ENCODE results near the gene PI4K2A.

Gene PI4K2A

DNA sequence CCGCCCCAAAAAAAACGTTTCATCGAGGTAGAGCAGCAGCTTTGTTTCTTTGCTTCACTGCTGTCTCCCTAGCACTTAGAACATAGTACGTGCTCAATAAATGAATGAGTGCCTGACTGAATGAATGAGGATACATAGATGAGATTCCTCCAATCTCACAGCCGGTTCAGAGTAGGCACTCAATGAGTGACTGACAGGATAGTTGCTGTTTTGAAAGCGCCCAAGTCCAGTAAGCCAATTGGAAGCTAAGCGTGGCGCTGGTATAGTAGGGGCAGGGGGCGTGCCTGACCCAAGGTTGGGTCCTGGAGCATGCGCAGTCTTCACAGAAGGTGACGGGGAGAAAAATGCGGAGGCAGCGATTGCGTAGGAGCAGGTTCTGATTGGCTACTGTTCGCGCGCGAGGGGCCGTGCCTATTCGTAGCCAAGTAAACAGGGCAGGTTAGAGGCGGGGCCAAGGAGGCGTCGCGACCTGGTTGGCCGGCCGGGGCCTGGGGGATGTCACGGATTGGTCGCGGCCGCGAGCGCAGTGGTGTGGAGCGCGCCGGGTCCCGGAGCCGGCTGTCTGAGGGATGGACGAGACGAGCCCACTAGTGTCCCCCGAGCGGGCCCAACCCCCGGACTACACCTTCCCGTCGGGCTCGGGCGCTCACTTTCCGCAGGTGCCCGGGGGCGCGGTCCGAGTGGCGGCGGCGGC is at the start of gene PI4K2A:
Gene PI4K2A (plus strand): TSS at position 498 of the 694 bp plus-strand sequence. CDS start 72 bp downstream, at position 570.
- peak; percentile 97 for DNase-seq (ENCODE audit: low read depth)

DNA sequence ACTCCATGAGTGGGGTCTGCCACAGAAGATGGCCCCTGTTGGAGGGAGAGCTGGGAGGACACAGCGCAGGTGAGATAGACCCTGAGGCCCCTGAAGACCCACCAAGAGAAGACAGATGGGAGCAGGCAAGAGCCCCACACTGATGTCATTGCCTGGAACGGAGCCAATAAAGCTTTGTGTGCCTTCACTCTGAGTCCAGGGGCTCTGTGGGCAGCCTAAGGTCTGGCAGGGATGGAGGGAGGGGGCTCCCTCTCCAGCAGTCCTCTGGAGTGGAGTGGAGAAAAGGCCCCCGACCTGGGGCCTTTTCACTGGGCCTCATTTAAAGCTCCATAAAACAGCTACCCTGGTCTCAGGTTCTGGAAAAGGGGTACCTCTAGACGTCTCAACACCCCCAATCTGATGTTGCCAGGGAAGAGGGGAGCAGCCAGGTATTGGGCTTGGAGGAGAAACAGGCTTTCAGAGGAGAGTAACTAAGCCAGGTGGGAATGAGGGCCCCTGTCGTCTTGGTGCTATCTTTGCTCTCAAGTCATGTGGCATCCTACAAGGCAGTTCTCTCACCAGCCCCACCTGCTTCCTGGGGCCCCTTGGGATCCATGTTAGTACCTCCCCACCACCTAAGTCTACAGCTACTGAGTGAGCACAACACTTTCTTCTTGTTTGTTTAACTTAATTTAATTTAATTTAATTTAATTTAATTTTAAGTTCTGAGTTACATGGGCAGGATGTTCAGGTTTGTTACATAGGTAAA is 49.5 kb upstream of the PI4K2A start:
- no peak for DNase-seq (ENCODE audit: low read depth)

DNA sequence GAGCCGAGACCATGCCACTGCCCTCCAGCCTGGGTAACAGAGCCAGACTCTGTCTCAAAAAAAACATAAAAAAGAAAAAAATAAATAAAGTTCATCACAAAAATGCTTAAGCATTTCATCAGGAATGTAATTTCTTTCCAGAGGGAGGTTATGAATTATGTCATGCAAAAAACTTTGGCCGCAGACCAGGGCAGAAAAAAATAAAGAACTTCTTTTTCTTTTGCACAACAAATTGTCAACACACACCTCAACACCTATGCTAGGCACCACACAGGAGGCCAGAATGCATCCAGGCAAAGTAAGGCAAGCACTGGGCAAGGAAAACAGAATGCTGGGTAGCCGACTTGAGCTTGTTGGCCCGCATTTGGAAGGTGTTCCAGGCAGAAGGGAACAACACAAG is 47.0 kb upstream of the PI4K2A start:
- no peak for DNase-seq (ENCODE audit: low read depth)

DNA sequence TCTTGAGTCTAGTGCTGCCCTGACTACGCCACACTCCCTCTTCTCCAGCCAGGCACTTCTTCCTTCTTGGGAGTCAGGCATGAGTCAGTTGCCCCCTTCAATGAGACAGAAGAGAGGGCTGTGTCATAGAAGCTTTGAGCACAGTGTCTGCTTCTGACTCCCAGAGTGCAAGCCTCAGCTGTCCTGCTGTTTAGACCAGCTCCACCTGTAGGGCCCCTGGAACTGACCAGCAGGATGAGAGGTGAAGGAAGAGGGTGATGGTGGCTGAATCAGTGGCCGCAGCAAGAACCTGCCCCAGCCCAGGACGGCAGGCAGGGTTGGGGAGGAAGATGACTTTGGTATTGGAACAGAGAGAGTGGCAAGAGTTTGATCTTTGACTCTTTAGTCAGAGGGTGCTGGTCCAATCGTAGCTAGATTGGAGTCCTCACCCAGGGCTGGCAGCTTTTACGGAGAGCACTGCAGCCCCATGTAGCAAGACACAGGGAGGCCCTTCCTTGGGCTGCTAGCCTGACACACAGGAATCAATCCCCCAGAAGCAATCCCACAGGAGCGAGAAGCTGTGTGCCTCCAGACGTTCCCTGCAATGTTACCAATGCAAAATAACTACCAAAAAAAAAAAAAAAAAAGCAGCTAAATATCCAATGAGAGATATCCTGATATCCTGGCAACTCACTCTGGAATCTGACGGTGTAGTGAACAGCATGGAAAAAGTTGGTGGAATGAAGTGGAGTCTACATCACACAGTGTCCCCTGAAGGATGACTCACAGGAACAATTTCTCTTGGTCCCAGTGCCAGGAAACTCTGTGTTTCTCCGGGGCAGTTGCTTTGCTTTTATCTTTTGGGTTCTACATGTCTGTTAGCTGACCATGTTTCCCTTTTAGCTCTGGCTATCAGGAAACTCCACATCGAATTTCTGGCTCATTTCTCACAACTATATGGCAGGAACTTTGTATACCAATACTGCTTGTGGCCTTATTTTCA is 44.1 kb upstream of the PI4K2A start:
- DNase-seq (ENCODE audit: low read depth), result no peak

DNA sequence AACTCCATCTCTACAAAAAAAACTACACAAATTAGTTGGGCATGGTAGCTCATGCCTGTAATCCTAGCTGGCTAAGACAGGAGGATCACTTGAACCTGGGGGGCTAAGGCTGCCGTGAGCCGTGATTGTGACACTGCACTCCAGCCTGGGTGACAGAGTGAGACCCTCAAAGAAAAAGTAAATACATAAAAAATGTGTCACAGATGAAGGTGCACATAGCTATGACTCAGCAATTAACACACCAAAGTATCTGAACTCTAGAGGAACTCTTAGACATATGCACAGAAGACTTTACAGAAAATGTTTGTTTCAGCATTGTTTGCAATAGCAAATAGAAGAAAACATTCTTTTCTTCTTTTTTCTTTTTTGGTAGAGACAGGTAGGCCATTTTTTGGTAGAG is 42.7 kb upstream of the PI4K2A start:
- DNase-seq (ENCODE audit: low read depth), result no peak

DNA sequence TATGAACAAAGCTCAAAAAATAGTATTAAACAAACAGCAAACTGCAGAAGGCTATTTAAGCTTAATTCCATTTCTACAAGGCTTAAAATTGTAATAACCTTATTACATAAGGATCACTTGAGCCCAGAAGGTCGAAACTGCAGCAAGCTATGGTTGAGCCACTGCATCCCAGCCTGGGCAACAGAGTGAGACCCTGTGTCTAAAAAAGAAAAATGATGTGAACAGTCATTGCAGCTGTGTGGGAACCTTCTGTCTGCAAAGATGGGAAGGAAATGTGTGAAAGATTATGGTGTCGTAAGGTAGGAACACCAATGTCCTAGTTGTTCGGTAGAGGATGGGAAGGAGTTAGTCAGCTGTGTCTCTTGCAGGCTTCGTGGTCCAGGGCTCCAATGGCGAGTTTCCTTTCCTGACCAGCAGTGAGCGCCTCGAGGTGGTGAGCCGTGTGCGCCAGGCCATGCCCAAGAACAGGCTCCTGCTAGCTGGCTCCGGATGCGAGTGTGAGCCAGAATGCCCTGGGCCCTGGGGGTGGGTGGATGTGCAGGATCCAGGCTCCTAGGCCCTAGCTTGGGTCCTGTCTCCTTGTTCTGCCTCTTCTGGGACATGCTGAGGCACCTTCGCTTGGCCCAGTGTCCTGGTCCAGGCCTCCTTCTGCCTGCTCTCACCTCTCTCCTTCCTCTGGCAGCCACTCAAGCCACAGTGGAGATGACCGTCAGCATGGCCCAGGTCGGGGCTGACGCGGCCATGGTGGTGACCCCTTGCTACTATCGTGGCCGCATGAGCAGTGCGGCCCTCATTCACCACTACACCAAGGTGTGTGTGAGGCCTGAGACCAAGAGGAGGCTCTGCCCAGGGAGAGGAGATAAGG is 41.8 kb upstream of the PI4K2A start:
- DNase-seq (ENCODE audit: low read depth), result no peak

DNA sequence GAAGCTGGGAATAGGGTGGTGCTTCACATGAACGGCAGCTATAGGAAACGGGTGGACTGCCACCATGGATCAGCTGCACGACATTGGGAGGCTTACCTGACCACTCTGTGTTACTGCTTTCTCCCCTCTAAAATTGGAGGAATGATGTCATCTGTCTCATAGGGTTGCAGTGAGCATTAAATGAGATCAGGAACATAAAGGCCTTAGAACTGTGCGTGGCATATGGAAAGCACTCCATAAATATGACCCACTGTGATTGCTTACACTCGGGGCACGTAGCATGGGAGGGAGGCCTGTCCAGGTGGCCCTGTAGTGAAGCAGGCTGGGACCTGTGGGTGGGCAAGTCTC is 41.2 kb upstream of the PI4K2A start:
- DNase-seq (ENCODE audit: low read depth), result no peak

DNA sequence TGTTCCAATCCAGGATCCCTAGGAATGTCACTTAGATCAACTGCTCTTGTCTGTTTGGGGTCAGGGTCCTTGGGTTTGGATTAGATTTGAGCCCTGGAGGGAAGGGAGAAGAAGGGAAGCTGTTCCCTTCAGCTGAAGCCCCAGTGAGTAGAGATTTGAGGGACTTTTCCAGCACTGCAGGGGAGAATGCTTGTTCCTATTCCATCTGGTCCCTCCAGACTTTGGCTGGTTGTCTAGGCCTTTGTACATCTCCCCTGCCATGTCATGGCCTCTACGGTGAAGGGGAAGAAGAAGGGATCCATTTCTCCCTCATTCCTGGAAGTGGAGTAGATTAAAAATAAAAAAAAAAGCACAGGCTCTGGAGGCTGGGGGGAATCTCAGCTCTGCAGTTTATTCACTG is 39.9 kb upstream of the PI4K2A start:
- no peak for DNase-seq (ENCODE audit: low read depth)

DNA sequence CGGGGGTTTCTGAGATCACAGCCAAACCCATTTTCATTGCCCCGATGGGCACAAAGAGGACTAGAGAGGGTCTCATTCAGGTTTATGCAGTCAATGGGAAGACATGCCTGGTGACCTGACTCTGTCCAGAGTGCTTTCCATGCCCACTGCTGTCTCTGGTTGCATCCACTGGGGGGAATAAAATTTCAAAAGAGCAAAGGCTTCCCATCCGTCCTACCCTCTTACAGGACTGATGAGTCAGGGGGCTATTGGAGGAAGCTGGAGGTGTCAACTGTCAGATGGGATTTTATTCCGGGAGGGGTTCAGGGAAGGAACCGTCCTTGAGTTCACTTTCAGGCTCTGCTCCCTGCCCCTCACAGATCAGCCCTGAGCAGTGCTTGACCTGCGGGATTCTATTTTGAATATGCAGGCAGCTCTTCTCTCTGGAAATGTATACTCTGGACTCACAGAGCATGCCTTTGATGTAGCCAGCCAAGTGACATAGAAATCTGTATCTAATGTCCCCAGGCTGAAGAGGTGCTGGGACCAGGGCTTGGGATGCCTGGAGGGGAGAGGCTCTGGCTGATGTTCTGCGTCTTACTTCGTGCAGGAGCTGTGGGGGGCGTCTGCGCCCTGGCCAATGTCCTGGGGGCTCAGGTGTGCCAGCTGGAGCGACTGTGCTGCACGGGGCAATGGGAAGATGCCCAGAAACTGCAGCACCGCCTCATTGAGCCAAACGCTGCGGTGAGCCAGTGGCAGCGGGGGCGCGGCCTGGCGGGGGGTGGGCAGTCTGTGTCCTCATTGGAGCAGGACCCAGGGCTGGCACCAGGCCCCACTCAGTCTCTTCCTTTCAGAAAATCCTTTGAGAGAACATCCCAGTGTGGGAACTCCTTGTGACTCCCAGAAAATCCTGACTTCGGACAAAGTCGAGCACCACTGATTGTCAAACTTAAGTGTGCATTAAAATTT is 38.9 kb upstream of the PI4K2A start:
- no peak for DNase-seq (ENCODE audit: low read depth)

DNA sequence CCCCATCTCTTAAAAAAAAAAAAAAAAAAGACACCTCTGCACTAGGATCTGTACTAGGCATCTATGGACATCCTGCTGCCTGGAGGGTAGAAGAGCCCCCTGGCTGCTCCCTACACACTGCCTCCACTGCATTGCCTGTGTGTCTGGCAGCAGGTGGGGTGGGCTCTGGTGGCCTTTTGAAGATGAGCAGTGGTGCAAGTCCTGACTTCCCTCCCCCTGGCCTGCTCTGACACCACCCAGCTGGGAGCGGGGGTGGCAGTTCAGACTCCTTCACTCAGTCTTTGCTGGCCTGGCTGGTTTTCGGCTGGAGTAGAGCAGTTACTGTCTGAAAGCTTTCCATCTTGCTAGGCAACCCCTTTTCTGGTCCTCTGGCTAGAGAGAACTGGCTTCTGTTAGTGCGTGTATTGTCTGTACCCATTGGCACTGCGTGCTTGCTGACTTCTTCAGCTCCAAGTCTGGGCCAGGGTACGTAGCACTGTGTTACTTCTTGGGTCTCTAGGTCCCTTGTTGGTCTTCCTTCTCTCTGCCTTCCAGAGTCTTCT is 33.3 kb upstream of the PI4K2A start:
- DNase-seq (ENCODE audit: low read depth), result no peak

DNA sequence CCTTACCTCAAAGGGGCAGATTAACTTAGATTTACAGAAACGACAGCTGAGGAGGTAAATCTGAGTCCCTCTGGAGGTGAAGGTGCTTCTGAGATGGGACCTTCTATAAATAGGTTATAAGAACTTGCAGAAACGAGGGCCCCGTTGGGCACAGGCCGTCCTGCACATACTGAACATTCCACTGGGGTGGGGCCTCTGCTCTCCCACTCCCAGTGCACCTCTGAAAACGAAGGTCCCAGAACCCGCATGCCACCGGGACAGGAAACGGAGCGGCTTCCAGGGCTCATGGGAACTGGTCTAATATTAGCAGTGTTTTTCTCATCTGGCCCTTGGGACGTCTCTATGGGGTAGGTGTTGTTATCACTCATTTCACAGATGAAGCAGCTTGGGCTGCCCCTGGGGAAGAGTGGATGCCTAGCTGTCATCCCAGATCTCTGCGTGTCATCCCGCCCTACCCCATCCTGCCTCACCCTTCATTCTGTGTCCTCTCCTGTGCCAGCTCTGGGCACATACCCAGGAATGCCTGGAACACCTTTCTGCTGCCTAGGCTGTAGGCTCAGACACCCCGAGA is 31.4 kb upstream of the PI4K2A start:
- DNase-seq (ENCODE audit: low read depth), result no peak

DNA sequence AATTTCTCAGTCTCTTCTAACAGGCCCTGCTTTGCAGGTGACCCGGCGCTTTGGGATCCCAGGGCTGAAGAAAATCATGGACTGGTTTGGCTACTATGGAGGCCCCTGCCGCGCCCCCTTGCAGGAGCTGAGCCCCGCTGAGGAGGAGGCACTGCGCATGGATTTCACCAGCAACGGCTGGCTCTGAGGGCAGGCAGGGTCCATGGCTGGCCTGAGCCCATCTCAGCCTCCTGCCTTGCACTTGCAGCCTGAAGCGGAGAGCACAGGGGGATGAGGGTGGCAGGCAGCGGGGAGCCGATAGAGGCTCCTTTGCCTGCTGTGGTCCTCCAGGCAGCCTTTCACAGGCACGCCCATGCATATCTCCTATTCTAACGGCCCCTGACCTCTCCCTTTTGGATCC is 29.0 kb upstream of the PI4K2A start:
- no peak for DNase-seq (ENCODE audit: low read depth)

DNA sequence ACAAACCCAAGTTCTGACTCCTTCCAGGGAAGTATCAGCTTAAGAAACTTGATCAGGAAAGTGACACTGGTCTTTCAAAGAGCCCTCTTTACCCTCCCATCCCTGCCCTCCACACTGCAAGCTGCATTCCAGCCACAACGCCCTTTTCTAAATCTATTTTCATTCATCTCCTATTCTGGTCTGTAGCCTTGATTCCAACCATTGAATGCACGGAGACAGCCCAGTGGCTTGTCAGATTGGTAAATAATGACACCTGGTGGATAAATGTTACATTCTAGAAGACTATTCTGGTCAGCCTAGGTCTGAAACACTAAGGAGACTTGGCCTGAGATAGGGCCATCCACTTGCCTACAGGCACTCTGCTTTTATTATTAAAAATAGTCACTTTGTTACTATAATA is 28.1 kb upstream of the PI4K2A start:
- DNase-seq (ENCODE audit: low read depth), result no peak

DNA sequence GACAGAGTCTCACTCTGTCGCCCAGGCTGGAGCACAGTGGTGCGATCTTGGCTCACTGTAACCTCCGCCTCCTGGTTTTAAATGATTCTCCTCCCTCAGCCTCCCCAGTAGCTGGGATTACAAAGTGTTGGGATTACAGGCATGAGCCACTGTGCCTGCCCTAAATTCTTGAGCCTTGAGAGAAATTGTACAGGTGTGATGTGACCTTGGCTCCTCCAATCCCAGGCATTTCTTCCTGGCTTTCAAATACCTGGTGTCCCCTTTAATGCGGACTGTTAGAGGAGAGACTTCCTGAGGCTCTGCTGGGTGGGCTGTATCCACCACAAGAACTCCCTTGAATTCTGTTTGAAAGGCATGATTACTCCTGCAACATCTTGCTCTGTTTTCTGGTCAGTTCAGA is 22.2 kb upstream of the PI4K2A start:
- no peak for DNase-seq (ENCODE audit: low read depth)

DNA sequence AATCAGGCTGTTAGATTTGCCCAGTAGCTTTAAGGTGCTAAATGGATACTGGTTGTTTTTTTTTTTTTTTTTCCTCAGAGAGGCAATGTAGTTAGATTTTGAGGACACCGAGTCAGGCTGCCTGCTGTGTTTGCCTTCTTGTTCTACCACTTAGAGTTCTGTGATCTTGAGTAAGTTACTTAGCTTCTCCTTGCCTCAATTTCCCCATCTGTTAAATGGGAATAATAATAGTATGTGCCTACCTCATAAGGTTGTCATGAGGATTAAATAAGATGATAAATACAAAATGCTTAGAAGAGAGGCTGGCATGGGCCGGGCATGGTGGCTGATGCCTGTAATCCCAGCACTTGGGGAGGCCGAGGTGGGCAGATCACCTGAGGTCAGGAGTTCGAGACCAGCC is 21.7 kb upstream of the PI4K2A start:
- DNase-seq (ENCODE audit: low read depth), result no peak

DNA sequence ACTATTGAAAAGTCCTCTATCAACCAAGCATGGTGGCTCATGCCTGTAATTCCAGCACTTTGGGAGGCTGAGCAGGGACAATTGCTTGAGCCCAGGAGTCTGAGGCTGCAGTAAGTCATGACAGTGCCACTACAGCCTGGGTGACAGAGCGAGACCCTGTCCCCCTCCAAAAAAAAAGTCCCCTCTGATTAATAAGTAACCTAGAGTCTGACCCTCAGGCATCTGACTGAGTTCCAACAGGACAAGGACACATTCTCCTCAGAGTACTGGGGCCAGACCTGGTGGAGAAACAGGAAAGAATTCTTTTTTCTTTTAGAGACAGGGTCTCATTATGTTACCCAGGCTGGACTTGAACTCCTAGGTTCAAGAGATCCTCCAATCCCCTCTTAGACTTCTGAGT is 17.2 kb upstream of the PI4K2A start:
- no peak for DNase-seq (ENCODE audit: low read depth)

DNA sequence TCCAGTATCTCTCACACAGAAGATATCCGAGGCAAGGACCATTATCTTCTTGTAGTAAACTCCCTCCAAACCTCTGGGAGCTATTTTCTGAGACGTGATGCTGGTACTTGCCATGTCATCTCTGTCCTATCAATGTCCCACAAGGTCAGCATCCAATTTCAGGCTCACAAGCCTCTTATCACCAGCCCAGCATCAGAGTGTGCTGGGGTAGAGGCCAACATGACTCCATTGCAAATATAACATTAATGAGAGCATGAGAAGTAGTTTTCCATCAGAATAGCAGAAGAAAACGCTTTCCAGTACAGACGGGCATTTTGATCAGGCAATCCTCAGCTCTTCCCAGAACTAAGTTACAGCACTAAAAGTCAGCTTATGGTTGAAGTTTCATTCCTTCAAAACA is 12.7 kb upstream of the PI4K2A start:
- no peak for DNase-seq (ENCODE audit: low read depth)

DNA sequence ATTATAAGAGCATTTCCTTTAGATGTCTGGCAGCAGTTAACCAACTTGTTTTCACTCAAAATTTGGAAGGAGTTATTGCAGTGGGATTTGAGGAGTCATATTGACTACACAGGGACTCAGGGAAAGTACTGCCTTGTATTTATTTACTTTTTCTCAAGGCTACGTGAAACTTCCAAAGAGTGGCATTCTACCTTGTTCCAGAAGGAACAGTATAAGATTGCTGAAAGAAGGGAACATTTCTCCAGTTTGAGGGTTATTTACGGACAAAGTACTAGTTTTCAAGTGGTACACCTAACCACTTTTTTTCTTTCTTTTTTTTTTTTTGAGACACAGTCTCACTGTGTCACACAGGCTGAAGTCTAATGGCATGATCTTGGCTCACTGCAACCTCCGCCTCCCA is 12.2 kb upstream of the PI4K2A start:
- DNase-seq (ENCODE audit: low read depth), result no peak

DNA sequence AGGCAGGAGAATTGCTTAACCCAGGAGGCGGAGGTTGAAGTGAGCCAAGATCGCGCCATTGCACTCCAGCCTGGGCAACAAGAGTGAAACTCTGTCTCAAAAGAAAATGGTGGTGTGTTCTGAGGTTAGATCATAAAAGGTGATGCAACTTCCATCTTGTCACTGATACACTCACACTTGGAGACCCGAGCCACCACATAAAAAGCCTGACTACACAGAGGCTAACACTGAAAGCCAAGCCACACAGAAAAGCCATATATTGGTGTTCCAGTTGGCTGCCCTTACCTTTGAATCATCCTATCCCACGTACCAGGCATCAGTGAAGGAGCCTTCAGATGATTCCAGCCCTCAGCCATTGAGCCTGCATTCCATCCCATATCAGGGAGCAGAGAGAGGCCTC is 11.2 kb upstream of the PI4K2A start:
- DNase-seq (ENCODE audit: low read depth), result no peak

DNA sequence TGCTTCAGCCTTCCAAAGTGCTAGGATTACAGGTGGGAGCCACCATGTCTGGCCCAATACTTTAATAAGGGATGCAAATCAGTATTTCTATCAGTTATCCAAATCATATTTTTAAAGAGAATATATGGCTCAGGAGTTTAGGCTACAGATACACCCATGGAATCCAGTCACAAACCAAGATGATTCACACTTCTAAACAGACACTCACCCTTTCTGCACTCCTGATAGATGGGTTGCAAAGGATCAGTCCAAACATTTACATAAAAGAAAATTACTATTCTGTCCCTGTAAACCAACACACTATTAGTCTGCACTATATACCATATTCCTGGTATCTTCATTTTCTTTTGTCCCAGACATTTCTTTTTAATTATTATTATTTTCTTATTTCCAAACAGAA is 9.4 kb upstream of the PI4K2A start:
- DNase-seq (ENCODE audit: low read depth), result no peak

Data from activated T-helper 1 cell treated with Interleukin-2 at 50 U/mL for 16 hours (primary cell).